ENCODE data around the gene ADGRF4.
"Not testable (repeated sequence)": the region's sequence is repeated elsewhere in the genome, so short reads cannot be mapped to it uniquely, and the experiment has no call there.

Gene ADGRF4

GRCh38 chr6:47737406-47737805 lies 39.0 kb downstream of the ADGRF4 start:
- no peak overlapping the region for H3K4me3 Mint-ChIP-seq

GRCh38 chr6:47740714-47741113 lies 42.3 kb downstream of the ADGRF4 start:
- Mint-ChIP-seq H3K27me3 (no peaks in the 10 kb centered on the region), H3K36me3 (ENCODE audit: low read depth) (no peaks in the 10 kb centered on the region), H3K4me1 (ENCODE audit: low read depth) (peaks cover 12% of the 10 kb centered on the region), H3K27ac (no peak overlapping the region), H3K9me3 (peaks cover 6% of the 10 kb centered on the region), H3K4me3 (no peak overlapping the region)

More at GRCh38 chr6:47737406-47737805, 39.0 kb downstream of the ADGRF4 start:
- H3K9me3 Mint-ChIP-seq, result no peaks in the 10 kb centered on the region
- H3K36me3 Mint-ChIP-seq (ENCODE audit: low read depth), result no peaks in the 10 kb centered on the region
- no peak overlapping the region for H3K27ac Mint-ChIP-seq
- peaks cover 7% of the 10 kb centered on the region for H3K27me3 Mint-ChIP-seq
- H3K4me1 Mint-ChIP-seq (ENCODE audit: low read depth), result peaks cover 11% of the 10 kb centered on the region

GRCh38 chr6:47741807-47742206 lies 43.4 kb downstream of the ADGRF4 start:
- Mint-ChIP-seq H3K9me3 (peaks cover 9% of the 10 kb centered on the region), H3K27ac (no peak overlapping the region), H3K4me1 (ENCODE audit: low read depth) (peaks cover 12% of the 10 kb centered on the region), H3K36me3 (ENCODE audit: low read depth) (no peaks in the 10 kb centered on the region), H3K4me3 (no peak overlapping the region), H3K27me3 (no peaks in the 10 kb centered on the region)

- no peak overlapping the region for H3K4me3 Mint-ChIP-seq
- peaks cover 9% of the 10 kb centered on the region for H3K9me3 Mint-ChIP-seq
- no peaks in the 10 kb centered on the region for H3K36me3 Mint-ChIP-seq (ENCODE audit: low read depth)
- H3K4me1 Mint-ChIP-seq (ENCODE audit: low read depth), result peaks cover 12% of the 10 kb centered on the region
- H3K27me3 Mint-ChIP-seq, result no peaks in the 10 kb centered on the region
- no peak overlapping the region for H3K27ac Mint-ChIP-seq
Measured at GRCh38 chr6:47743744-47744143, 45.4 kb downstream of the ADGRF4 start.

GRCh38 chr6:47745269-47745668 lies 46.9 kb downstream of the ADGRF4 start:
- H3K4me3 Mint-ChIP-seq; H3K27me3 Mint-ChIP-seq; H3K27ac Mint-ChIP-seq; H3K9me3 Mint-ChIP-seq; H3K36me3 Mint-ChIP-seq (ENCODE audit: low read depth): not testable (repeated sequence)
- peaks cover 12% of the 10 kb centered on the region for H3K4me1 Mint-ChIP-seq (ENCODE audit: low read depth)

GRCh38 chr6:47749757-47750156 lies 51.4 kb downstream of the ADGRF4 start:
- H3K4me3 Mint-ChIP-seq, result no peak overlapping the region
- H3K27ac Mint-ChIP-seq, result no peak overlapping the region
- peaks cover 15% of the 10 kb centered on the region for H3K9me3 Mint-ChIP-seq
- H3K36me3 Mint-ChIP-seq (ENCODE audit: low read depth), result no peaks in the 10 kb centered on the region
- H3K4me1 Mint-ChIP-seq (ENCODE audit: low read depth), result no peaks in the 10 kb centered on the region
- peaks cover 24% of the 10 kb centered on the region for H3K27me3 Mint-ChIP-seq

- Mint-ChIP-seq H3K9me3 (peaks cover 6% of the 10 kb centered on the region), H3K27me3 (peaks cover 31% of the 10 kb centered on the region), H3K4me1 (ENCODE audit: low read depth) (no peaks in the 10 kb centered on the region), H3K4me3 (no peak overlapping the region), H3K27ac (no peak overlapping the region), H3K36me3 (ENCODE audit: low read depth) (no peaks in the 10 kb centered on the region)
Measured at GRCh38 chr6:47752801-47753200, 54.4 kb downstream of the ADGRF4 start.

- Mint-ChIP-seq H3K9me3 (no peaks in the 10 kb centered on the region), H3K27ac (no peak overlapping the region), H3K27me3 (peaks cover 25% of the 10 kb centered on the region), H3K4me1 (ENCODE audit: low read depth) (no peaks in the 10 kb centered on the region), H3K36me3 (ENCODE audit: low read depth) (no peaks in the 10 kb centered on the region), H3K4me3 (no peak overlapping the region)
Measured at GRCh38 chr6:47759364-47759763, 61.0 kb downstream of the ADGRF4 start.

GRCh38 chr6:47762502-47762901 lies 64.1 kb downstream of the ADGRF4 start:
- Mint-ChIP-seq H3K4me1 (ENCODE audit: low read depth) (no peaks in the 10 kb centered on the region), H3K27ac (no peak overlapping the region), H3K9me3 (no peaks in the 10 kb centered on the region), H3K27me3 (peaks cover 26% of the 10 kb centered on the region), H3K36me3 (ENCODE audit: low read depth) (no peaks in the 10 kb centered on the region), H3K4me3 (no peak overlapping the region)

- Mint-ChIP-seq H3K4me1 (ENCODE audit: low read depth) (no peaks in the 10 kb centered on the region), H3K36me3 (ENCODE audit: low read depth) (no peaks in the 10 kb centered on the region), H3K27me3 (peaks cover 32% of the 10 kb centered on the region), H3K4me3 (no peak overlapping the region), H3K9me3 (no peaks in the 10 kb centered on the region), H3K27ac (no peak overlapping the region)
Measured at GRCh38 chr6:47766445-47766844, 68.1 kb downstream of the ADGRF4 start.

- no peaks in the 10 kb centered on the region for H3K4me1 Mint-ChIP-seq (ENCODE audit: low read depth)
- no peak overlapping the region for H3K4me3 Mint-ChIP-seq
- H3K27me3 Mint-ChIP-seq, result peaks cover 34% of the 10 kb centered on the region
- H3K9me3 Mint-ChIP-seq, result no peaks in the 10 kb centered on the region
- no peak overlapping the region for H3K27ac Mint-ChIP-seq
- H3K36me3 Mint-ChIP-seq (ENCODE audit: low read depth), result no peaks in the 10 kb centered on the region
Measured at GRCh38 chr6:47767102-47767501, 68.7 kb downstream of the ADGRF4 start.

GRCh38 chr6:47769982-47770381 lies 71.6 kb downstream of the ADGRF4 start:
- Mint-ChIP-seq H3K9me3 (no peaks in the 10 kb centered on the region), H3K27me3 (peaks cover 22% of the 10 kb centered on the region), H3K4me1 (ENCODE audit: low read depth) (no peaks in the 10 kb centered on the region), H3K36me3 (ENCODE audit: low read depth) (no peaks in the 10 kb centered on the region), H3K4me3 (no peak overlapping the region), H3K27ac (no peak overlapping the region)
